GM23248 (cell line): Measurements from ENCODE around the gene TNPO3. TPM values are rescaled to one million over a fixed set of nuclear protein-coding genes. Genes with fewer than 3 reads are reported as not detected.

Experiments used
- DNase-seq: peaks from one replicate; pipeline ENCODE4 v3.0.0-alpha.2; 2015
- H2AFZ ChIP-seq: fragments of 200-600 bp; sonication (generic); 2 replicates; pipeline ENCODE4 v1.6.1; 2016; ENCODE audit warnings: antibody characterized with exemption
- H3F3A ChIP-seq: fragments of 200-600 bp; sonication (generic); 2 replicates; pipeline ENCODE4 v1.6.1; 2016; ENCODE audit warnings: mild to moderate bottlenecking, antibody characterized with exemption, mixed run types; ENCODE audit not compliant: insufficient read depth
- H3K27ac ChIP-seq: fragments of 200-600 bp; sonication (generic); 2 replicates; pipeline ENCODE4 v1.5.1; 2016; ENCODE audit warnings: mild to moderate bottlenecking
- H3K27me3 ChIP-seq: fragments of 200-600 bp; sonication (generic); replicated peaks from 2 replicates; pipeline ENCODE4 v1.6.1; 2016; ENCODE audit warnings: mild to moderate bottlenecking; ENCODE audit not compliant: insufficient read depth
- H3K36me3 ChIP-seq: fragments of 200-600 bp; sonication (generic); 2 replicates; pipeline ENCODE4 v1.6.1; 2016; ENCODE audit warnings: low read depth, mild to moderate bottlenecking
- H3K4me1 ChIP-seq: fragments of 200-600 bp; sonication (generic); 2 replicates; pipeline ENCODE4 v1.6.1; 2016; ENCODE audit warnings: mild to moderate bottlenecking; ENCODE audit not compliant: insufficient read depth
- H3K4me2 ChIP-seq: fragments of 200-600 bp; sonication (generic); one replicate; pipeline ENCODE4 v1.6.1; 2016; ENCODE audit warnings: mild to moderate bottlenecking; ENCODE audit not compliant: unreplicated experiment
- H3K4me3 ChIP-seq: fragments of 200-600 bp; sonication (generic); 2 replicates; pipeline ENCODE4 v1.5.1; 2016; ENCODE audit warnings: mild to moderate bottlenecking
- H3K79me2 ChIP-seq: fragments of 200-600 bp; sonication (generic); 2 replicates; pipeline ENCODE4 v1.6.1; 2016; ENCODE audit warnings: mild to moderate bottlenecking; ENCODE audit not compliant: insufficient read depth
- H3K9ac ChIP-seq: fragments of 200-600 bp; sonication (generic); 2 replicates; pipeline ENCODE4 v1.6.1; 2016; ENCODE audit warnings: mild to moderate bottlenecking
- H3K9me2 ChIP-seq: fragments of 200-600 bp; sonication (generic); 2 replicates; pipeline ENCODE4 v1.6.1; 2016; ENCODE audit warnings: mixed run types, mild to moderate bottlenecking, moderate library complexity; ENCODE audit not compliant: insufficient read depth
- H3K9me3 ChIP-seq: fragments of 200-600 bp; sonication (generic); one replicate; pipeline ENCODE4 v1.6.1; 2017; ENCODE audit warnings: low read depth
- H4K20me1 ChIP-seq: fragments of 200-600 bp; sonication (generic); 2 replicates; pipeline ENCODE4 v1.6.0; 2016; ENCODE audit not compliant: insufficient read depth
- EZH2 ChIP-seq: fragments of 200-600 bp; sonication (generic); IDR thresholded peaks from 2 replicates; pipeline ENCODE4 v1.6.1; 2018; ENCODE audit warnings: antibody characterized with exemption, mild to moderate bottlenecking; ENCODE audit not compliant: insufficient read depth, poor library complexity, severe bottlenecking
- EZH2phosphoT487 ChIP-seq: fragments of 200-600 bp; sonication (generic); IDR thresholded peaks from 2 replicates; pipeline ENCODE4 v1.6.1; 2018; ENCODE audit warnings: antibody characterized with exemption, moderate library complexity, mild to moderate bottlenecking, low read depth; ENCODE audit not compliant: insufficient read depth
- WGBS, 2 experiments: methylation state at CpG; one replicate each; pipeline ENCODE4 v1.1.6; 2015 to 2017; ENCODE audit warnings: low lambda C conversion rate in 2 of 2, low coverage in 1 of 2; ENCODE audit errors: missing lambda C conversion rate in 2 of 2; 5-methylcytosine and 5-hydroxymethylcytosine counted together
- in situ Hi-C: fragments of 300-500 bp; cut with MboI; formaldehyde crosslinking; loops from 2 replicates; pipeline ENCODE4 v1.15.0; 2020
- polyA plus RNA-seq: library from polyadenylated mRNA; unstranded; fragments of >200 nt; fragmentation: Nextera tagmentation; extraction: Ambion mirVana; gene quantifications from 2 replicates; pipeline ENCODE4 v1.2.1, GENCODE V29; 2016
- total RNA-seq: library from RNA; depleted of rRNA; stranded (reverse); fragments of >200 nt; shearing (Covaris generic); gene quantifications from 2 replicates; pipeline ENCODE4 v1.2.3, GENCODE V29; 2014

Gene TNPO3
- total and polyA plus RNA-seq, 2 experiments from 2014 or later = 31.6 to 41.9 TPM

DNA sequence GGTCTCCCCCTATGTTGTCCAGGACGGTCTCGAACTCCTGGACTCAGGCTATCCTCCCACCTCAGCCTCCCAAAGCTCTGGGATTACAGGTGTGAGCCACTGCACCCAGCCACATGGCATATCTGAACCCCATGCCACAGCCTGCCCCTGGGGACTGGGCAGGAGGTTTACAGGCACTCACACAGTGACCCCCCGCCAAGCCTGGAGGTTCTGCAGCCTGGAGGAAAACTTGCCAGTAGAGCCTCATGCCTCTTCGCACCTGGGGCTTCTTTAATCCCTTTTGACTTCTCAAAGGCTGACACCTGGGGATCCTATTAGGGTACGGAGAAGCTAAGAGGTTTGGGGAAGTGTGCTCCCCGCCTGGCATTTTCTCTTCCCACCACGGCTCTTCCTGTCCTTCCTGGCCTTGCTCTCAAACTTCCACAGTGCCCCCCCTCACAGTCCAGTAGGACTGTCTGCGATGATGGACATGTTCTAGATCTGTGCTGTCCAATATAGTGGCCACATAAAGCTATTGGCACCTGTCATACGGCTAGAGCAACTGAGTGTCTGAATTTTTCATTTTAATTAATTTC, 133.0 kb downstream of the TNPO3 start:
- 52 to 61% methylated on average over 9 of the region's 9 CpGs for WGBS, 2 experiments

DNA sequence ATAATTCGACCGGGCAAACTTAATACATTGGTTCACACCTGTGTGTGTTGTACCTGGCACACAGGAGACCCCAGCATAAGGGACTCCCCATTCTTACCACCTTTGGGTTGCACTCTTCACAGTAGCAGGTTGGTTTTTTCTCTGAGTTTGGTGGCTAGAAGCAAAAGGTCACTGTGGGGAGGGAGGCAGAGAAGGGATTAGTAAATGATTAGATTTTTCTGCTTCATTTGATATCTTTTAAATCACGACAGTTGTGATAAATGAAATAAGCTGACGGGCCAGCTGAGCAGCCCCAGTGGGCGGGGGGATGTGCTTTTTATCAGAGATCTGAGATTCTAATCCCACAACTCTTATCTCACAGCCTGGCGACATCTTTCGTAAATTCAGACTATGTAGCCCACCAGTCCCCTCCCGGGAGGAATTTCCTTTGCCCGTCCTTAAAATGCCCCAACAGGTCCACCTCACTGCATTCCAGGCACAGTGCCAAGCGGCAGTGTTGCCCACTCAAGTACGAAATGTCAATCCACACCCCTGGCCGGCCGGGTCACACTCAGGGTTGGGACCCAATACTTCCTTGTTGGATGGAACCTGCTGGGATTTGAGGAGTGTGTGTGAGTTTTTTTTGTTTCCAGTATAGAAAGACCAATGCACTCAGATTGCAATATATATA, 133.9 kb downstream of the TNPO3 start:
- WGBS, 2 experiments = 68 to 72% methylated on average over 13 of the region's 13 CpGs
- no peak for TF ChIP-seq EZH2phosphoT487
- TF ChIP-seq EZH2 = no peak
- Histone ChIP-seq H3K4me1 (no peaks in the 10 kb centered on the region), H3K9me2 (no peaks in the 10 kb centered on the region), H3K79me2 (no peaks in the 10 kb centered on the region), H3K27ac (no peak overlapping the region), H3K9me3 (no peaks in the 10 kb centered on the region), H3F3A (no peaks in the 10 kb centered on the region), H4K20me1 (no peaks in the 10 kb centered on the region), H3K9ac (no peak overlapping the region), H3K36me3 (no peaks in the 10 kb centered on the region), H3K4me2 (no peak overlapping the region), H3K27me3 (peaks cover 71% of the 10 kb centered on the region), H2AFZ (no peak overlapping the region), H3K4me3 (no peak overlapping the region)
- no peak for DNase-seq
- in situ Hi-C loops = no loop called here

More for the DNA sequence above, 133.0 kb downstream of the TNPO3 start:
- Histone ChIP-seq H3K27me3 (peaks cover 62% of the 10 kb centered on the region), H3K36me3 (no peaks in the 10 kb centered on the region), H3K4me1 (no peaks in the 10 kb centered on the region), H2AFZ (no peak overlapping the region), H3K4me2 (no peak overlapping the region), H3K79me2 (no peaks in the 10 kb centered on the region), H3K9ac (no peak overlapping the region), H3K27ac (no peak overlapping the region), H4K20me1 (no peaks in the 10 kb centered on the region), H3K9me3 (no peaks in the 10 kb centered on the region), H3K4me3 (no peak overlapping the region), H3F3A (no peaks in the 10 kb centered on the region), H3K9me2 (no peaks in the 10 kb centered on the region)
- in situ Hi-C loops = no loop called here
- TF ChIP-seq EZH2 = no peak
- TF ChIP-seq EZH2phosphoT487 = no peak
- no peak for DNase-seq

DNA sequence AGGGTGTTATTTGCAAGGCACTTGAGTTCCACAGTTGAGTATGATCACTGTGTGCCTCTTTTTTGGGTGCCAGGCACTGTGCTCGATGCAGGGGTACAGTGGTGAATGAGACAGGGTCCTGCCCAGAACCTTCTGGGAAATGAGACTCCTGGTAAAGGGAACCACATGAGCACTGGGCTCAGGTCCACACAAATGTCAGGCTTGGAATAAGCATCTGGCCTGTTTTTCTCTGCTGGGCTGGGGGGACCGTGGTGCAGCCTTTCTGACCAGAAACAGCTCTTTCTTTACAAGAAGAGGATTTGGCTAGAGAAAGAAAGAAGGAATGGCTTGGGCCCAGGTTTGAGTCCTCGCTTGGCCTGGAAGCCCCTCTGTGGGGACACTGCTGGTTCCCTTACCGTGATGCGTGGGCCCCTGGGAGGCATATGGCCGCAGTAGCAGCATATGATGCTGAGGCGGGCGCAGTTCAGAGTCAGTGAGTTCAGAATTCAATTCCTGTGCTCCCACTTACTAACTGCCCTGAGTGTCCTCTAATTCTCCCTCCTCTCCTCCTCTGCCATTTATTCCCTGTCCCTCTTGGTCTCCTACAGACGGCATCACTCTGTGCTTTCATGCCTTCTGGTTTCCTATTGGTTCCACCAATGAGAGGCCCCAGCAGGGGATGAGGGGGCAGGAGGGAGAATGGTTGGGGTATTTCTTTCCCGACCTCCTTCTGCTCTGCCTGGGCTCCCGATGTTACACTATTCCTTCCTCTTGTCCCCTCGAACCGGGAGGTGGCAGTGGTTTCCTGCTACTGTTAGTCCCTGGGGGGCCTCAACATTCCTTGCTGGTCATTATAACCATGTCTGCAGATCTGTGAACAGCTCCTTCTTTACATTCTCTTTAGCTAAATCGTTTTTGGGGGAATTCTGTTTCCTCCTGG, 134.8 kb downstream of the TNPO3 start:
- Histone ChIP-seq H3K9ac (no peak overlapping the region), H3K4me1 (no peaks in the 10 kb centered on the region), H3K27me3 (peaks cover 67% of the 10 kb centered on the region), H3K9me2 (no peaks in the 10 kb centered on the region), H2AFZ (no peak overlapping the region), H3K9me3 (no peaks in the 10 kb centered on the region), H3K4me2 (no peak overlapping the region), H4K20me1 (no peaks in the 10 kb centered on the region), H3K36me3 (no peaks in the 10 kb centered on the region), H3K79me2 (no peaks in the 10 kb centered on the region), H3K27ac (no peak overlapping the region), H3F3A (no peaks in the 10 kb centered on the region), H3K4me3 (no peak overlapping the region)
- WGBS, 2 experiments = 55 to 57% methylated on average over 14 of the region's 14 CpGs
- TF ChIP-seq EZH2 (no peak), EZH2phosphoT487 (no peak)
- in situ Hi-C loops = no loop called here
- no peak for DNase-seq

DNA sequence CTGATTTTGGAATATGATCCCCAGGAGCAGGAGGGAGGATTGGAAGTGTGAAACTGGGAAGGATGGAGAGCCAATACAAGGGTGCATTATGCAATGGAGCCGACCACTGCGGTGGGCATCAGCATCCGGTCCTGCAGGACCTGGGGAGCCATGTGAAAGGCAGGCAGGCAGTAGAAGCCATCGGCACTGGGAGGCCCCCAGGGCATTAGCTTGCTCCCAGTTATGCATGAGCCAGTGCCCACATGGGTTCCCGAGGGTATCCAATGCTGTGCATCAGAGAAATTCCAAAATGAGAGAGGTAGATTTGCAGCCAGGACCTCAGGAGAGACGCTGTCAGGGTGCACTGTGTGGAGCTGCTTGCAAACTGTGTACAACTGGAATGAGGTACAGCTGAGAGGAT, 135.7 kb downstream of the TNPO3 start:
- H3K79me2 ChIP-seq = no peaks in the 10 kb centered on the region
- in situ Hi-C loops = no loop called here

More for the DNA sequence above, 135.7 kb downstream of the TNPO3 start:
- H3K27me3 ChIP-seq = peaks cover 67% of the 10 kb centered on the region
- H3K4me3 ChIP-seq = no peak overlapping the region
- no peaks in the 10 kb centered on the region for H3K36me3 ChIP-seq
- H3K9ac ChIP-seq = no peak overlapping the region
- TF ChIP-seq EZH2phosphoT487 (no peak), EZH2 (no peak)
- DNase-seq = no peak
- WGBS, 2 experiments = 38 to 54% methylated on average over 6 of the region's 6 CpGs
- no peak overlapping the region for H2AFZ ChIP-seq
- H3K9me3 ChIP-seq = no peaks in the 10 kb centered on the region
- no peaks in the 10 kb centered on the region for H3F3A ChIP-seq
- H3K4me1 ChIP-seq = no peaks in the 10 kb centered on the region
- no peaks in the 10 kb centered on the region for H4K20me1 ChIP-seq
- no peak overlapping the region for H3K27ac ChIP-seq
- no peaks in the 10 kb centered on the region for H3K9me2 ChIP-seq
- no peak overlapping the region for H3K4me2 ChIP-seq
